ENCODE data around the gene OSBPL6. TPM values are rescaled to one million over a fixed set of nuclear protein-coding genes. Genes with fewer than 3 reads are reported as not detected.

Gene OSBPL6
- total RNA-seq, 1 experiment from 2014 or later = 4.6 TPM

DNA sequence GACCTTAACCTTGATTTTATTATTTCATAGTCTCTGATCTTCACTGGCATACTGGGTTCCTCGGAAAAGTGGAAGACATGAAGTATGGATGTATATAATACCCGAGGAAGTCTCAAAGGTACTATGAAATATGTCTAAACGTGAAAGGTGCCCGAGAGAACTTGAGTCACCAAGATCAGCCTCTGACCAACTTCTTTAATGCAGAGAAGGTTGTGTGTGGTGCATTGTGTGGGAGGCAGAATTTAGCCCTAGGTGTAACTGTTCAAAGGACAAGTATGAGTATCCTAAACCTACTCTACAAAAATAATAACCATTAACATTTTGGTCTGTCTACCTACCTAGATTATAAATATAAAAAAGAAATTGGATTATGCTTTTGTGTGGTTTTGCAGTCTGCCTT is 36.1 kb downstream of the OSBPL6 start:
- Histone ChIP-seq H3K4me2 (ENCODE audit: insufficient read depth, insufficient read length, low read length) (no peak overlapping the region), H4K8ac (replicated peaks; ENCODE audit: insufficient read length, low read depth, low read length) (no peak overlapping the region), H2BK20ac (ENCODE audit: low read depth, low read length, poor library complexity, severe bottlenecking) (no peak overlapping the region), H3K4ac (ENCODE audit: low read depth, low read length) (no peak overlapping the region), H3K18ac (ENCODE audit: insufficient read length, low read depth, low read length) (no peak overlapping the region), H2BK120ac (ENCODE audit: low read depth, low read length, poor library complexity, severe bottlenecking) (no peak overlapping the region), H2BK5ac (ENCODE audit: insufficient read length, low read length) (no peak overlapping the region), H3K23ac (ENCODE audit: insufficient read length, low read depth, low read length) (no peak overlapping the region), H3K79me2 (ENCODE audit: insufficient read depth, low read length) (no peaks in the 10 kb centered on the region), H4K20me1 (ENCODE audit: control insufficient read depth, insufficient read depth, insufficient read length) (no peaks in the 10 kb centered on the region), H2AFZ (ENCODE audit: low read length) (no peak overlapping the region), H2BK12ac (ENCODE audit: insufficient read length, low read depth, low read length) (no peak overlapping the region), H4K5ac (ENCODE audit: insufficient read length, low read depth, low read length) (no peak overlapping the region), H3K23me2 (ENCODE audit: insufficient read length, low read depth, low read length, poor library complexity, severe bottlenecking) (no peaks in the 10 kb centered on the region), H3K9me3 (ENCODE audit: control insufficient read depth, low read depth, low read length) (no peaks in the 10 kb centered on the region), H3K56ac (ENCODE audit: insufficient read length, low read depth, low read length) (no peak overlapping the region), H3K14ac (ENCODE audit: insufficient read depth, low read length) (no peak overlapping the region), H3K27ac (ENCODE audit: insufficient read length, low read depth, low read length) (no peak overlapping the region), H3K4me1 (ENCODE audit: insufficient read depth, low read length) (no peaks in the 10 kb centered on the region; the same call in 1 of the 2 replicates), H4K91ac (ENCODE audit: insufficient read length, low read depth, low read length) (no peak overlapping the region), H3K79me1 (ENCODE audit: insufficient read depth, low read depth, low read length, poor library complexity, severe bottlenecking) (no peaks in the 10 kb centered on the region), H3K9ac (ENCODE audit: extremely low read depth, insufficient read length, low read length) (no peak overlapping the region), H2BK15ac (ENCODE audit: low read depth, low read length) (no peak overlapping the region), H2AK5ac (ENCODE audit: insufficient read length, low read length) (no peak overlapping the region), H3T11ph (ENCODE audit: low read length) (no peak overlapping the region), H3K27me3 (ENCODE audit: insufficient read depth, low read length) (no peaks in the 10 kb centered on the region)
- Mint-ChIP-seq H3K27ac (no peak overlapping the region), H3K9me3 (no peaks in the 10 kb centered on the region), H3K4me1 (peaks cover 18 to 23% of the 10 kb centered on the region in 2 experiments), H3K27me3 (ENCODE audit: low read depth) (peaks cover 8% of the 10 kb centered on the region), H3K36me3 (ENCODE audit: insufficient read depth in 1 of 3, low read depth in 3 of 3) (no peaks in the 10 kb centered on the region), H3K4me3 (no peak overlapping the region)
- TF ChIP-seq, protein P1, sequence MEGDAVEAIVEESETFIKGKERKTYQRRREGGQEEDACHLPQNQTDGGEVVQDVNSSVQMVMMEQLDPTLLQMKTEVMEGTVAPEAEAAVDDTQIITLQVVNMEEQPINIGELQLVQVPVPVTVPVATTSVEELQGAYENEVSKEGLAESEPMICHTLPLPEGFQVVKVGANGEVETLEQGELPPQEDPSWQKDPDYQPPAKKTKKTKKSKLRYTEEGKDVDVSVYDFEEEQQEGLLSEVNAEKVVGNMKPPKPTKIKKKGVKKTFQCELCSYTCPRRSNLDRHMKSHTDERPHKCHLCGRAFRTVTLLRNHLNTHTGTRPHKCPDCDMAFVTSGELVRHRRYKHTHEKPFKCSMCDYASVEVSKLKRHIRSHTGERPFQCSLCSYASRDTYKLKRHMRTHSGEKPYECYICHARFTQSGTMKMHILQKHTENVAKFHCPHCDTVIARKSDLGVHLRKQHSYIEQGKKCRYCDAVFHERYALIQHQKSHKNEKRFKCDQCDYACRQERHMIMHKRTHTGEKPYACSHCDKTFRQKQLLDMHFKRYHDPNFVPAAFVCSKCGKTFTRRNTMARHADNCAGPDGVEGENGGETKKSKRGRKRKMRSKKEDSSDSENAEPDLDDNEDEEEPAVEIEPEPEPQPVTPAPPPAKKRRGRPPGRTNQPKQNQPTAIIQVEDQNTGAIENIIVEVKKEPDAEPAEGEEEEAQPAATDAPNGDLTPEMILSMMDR (conservative IDR thresholded peaks at IDR 0.05) = no peak
- DNase-seq = no peak
- no CpG with 5 or more reads among the region's 4 CpGs for WGBS (ENCODE audit: extremely low coverage, insufficient read length, low lambda C conversion rate)

Data from H9 (cell line).